IPS-NIHi7 (cell line): ENCODE measurements around the gene TSPYL1.
A peak's percentile ranks its signal among the peaks of the same experiment; 100 is the strongest.

Source experiments
- DNase-seq: peaks from one replicate; pipeline ENCODE4 v3.0.0; 2012; ENCODE audit warnings: mixed read lengths; ENCODE audit errors: extremely low spot score

TSPYL1 gene

DNA sequence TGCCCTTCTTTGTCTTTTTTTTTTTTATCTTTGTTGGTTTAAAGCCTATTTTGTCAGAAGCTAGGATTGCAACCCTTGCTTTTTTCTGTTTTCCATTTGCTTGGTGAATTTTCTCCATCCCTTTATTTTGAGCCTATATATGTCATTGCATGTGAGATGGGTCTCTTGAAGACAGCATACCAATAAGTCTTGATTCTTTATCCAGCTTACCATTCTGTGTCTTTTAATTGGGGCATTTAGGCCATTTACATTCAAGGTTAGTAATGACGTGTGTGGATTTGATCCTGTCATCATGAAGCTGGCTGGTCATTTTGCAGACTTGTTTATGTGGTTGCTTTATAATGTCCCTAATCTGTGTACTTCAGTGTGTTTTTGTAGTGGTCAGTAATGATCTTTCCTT, 16.4 kb downstream of the TSPYL1 start:
- no peak for DNase-seq

DNA sequence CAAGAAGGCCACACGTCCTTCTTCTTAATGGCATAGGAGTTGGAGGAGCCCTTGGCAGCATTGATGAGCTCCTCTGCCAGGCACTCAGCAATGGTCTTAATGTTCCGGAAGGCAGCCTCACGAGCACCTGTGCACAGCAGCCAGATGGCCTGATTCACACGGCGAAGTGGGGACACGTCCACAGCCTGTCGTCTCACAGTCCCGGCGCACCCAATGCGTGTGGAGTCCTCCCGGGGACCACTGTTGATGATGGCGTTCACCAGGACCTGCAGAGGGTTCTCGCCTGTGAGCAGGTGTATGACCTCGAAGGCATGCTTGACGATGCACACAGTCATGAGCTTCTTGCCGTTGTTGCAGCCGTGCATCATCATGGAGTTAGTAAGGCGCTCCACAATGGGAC, 21.2 kb downstream of the TSPYL1 start:
- DNase-seq, result no peak

DNA sequence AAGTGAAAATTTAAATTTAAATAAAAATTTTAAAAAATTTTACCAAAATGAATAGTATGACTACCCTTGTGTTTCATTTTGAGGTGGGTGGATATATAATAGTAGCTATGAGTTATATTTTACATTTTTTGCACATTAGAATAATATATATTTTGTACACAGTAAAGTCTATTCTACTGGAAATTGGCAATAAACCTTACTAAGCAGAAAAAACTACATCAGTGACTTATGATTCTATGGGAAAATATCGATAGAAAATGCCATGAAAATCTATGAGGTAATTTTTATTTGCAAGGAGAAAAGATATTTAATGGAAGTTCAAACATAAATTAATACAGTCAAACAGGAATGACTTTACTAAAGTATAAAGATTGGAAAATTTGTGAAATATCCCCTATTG, 23.0 kb downstream of the TSPYL1 start:
- no peak for DNase-seq

GRCh38 chr6:116255246-116255800, 24.4 kb downstream of the TSPYL1 start:
- DNase-seq, result no peak

DNA sequence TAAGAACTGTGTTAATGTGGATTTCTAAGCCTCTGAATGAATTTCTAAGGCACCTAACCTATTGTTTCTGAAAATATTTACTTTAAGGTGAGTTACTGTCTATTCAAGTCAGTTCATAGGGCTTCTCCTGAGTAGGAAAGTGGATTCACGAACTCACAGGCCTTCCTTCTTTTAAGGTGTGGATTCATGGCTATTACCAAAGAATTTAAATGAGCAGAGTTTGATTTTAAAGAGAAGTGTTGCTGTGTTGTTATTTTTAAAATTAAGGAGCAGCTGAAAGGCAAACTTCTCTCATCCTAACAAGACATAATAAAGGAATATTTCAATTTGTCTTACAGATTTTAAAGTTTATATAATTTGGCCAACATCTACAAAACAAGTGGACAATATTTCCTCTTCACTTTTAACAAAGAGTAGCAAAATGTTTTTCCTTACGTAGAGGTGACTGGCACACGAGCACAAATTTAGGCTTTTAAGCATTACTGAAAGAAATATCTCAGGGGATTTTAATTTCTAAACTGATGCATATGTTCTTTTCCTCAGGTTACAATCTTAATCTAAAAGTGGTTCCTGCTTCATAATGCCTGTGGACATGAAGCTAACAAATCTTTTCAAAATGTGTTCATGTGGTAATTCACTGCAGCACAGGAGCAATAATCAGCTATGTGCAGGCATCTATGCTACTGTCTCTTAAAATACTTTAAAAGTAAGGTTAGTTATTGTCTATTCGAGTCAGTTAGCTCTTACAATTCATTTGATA, 25.3 kb downstream of the TSPYL1 start:
- DNase-seq, result no peak

GRCh38 chr6:116253505-116254296, 26.0 kb downstream of the TSPYL1 start, which contains the start of gene TSPYL4:
TSS of gene TSPYL4 (minus strand) at chr6:116254075. CDS start at chr6:116254008, 67 bp downstream.
- DNase-seq, result peak; percentile 90

GRCh38 chr6:116253188-116253504, 26.6 kb downstream of the TSPYL1 start:
- DNase-seq, result no peak

- DNase-seq, result no peak
Observed at GRCh38 chr6:116251568-116252384, 28.0 kb downstream of the TSPYL1 start.

- DNase-seq, result no peak
Observed at GRCh38 chr6:116248577-116248976, 31.2 kb downstream of the TSPYL1 start.

DNA sequence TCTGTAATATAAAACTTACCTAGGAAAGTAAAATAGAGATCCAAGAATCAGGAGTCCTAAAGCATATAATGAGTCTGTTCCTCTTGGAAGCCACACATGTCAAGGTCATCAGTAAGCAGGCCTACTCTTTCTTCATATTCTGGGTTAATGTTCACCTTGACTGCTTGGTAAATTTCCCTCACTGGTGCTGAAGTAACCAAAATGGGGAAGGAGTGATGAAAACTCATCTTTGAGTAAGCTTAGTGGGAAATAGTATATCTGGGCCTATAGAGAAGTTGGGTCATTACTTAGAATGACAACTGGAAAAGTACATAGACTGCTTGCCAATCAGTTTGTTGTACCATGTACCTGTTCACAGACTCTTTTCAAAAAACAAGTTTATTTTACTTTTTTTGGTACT, 32.4 kb downstream of the TSPYL1 start:
- DNase-seq, result no peak

DNA sequence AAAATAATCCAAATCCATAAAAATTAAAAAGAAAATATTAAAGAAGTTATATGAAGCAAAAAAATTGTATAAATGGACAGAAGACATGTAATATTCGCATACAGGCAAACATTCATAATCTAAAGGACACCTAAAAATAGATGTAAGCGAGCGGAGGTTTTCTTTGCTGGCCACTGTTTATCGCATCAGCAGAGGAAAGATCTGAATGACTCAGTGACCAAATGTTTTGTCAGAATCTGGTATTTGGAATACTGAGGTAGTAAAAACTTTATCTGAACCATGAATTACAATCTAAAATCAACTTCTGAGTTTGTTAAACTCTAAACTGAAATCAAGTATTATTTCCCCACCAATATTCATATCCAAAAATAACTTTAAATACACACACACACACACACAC, 33.6 kb downstream of the TSPYL1 start:
- DNase-seq, result no peak

DNA sequence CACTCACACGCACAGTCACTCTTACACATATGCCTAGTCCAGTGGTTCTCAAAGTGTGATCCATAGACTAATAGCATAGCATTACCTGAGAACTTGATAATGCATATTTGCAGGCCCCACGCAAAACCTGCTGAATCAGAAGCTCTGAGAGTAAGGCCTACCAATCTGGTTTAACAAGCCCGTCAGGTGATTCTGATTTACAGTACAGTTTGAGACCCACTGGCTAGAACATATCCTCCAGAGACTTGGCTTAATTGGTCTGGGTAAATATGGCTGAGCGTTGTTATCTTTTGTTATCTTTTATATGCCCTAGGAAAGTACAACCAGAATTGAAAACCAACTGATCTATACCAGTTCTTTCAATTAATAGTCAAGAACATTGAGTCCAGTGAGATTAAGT, 35.4 kb downstream of the TSPYL1 start:
- no peak for DNase-seq

GRCh38 chr6:116239856-116240255, 39.9 kb downstream of the TSPYL1 start:
- no peak for DNase-seq

- DNase-seq, result no peak
Observed at GRCh38 chr6:116239256-116239655, 40.5 kb downstream of the TSPYL1 start.

GRCh38 chr6:116238083-116238482, 41.6 kb downstream of the TSPYL1 start:
- no peak for DNase-seq

GRCh38 chr6:116234689-116235088, 45.0 kb downstream of the TSPYL1 start:
- no peak for DNase-seq

DNA sequence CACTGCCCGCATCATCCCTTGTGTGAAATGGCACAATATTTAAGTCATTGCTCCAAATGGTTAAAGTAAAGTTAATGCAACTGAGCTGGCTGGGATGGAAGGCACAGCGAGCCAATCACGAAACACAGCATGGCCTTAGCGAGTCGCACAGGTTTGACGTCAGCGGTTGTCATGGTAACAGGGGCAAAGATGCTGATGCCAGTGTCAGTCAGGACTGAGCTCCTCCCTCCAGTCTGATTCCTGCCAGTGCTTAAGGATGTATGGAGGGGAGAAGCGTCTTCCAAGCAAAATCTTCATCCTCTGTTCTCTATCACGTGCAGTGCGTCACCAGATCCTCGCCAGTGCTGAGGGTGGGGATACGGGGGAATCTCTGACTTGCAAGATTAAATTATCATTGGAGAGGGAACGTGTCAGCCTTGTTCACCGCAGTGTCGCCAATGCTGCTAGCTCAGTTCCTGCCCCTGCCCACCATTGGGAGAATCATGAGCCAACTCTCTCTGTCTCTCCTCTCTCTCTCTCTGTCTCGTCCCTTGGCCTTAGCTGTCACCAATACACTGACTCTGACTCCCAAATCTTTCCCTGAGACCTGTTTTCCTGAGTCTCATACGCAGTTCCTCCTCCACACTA, 50.3 kb downstream of the TSPYL1 start:
- DNase-seq, result peak; percentile 93
